Eye (tissue), 1 donor: ENCODE data around the gene FLT1.

Experiments used
- DNase-seq: peaks from one replicate; pipeline ENCODE4 v3.0.0-alpha.2; 2015

Gene FLT1

DNA sequence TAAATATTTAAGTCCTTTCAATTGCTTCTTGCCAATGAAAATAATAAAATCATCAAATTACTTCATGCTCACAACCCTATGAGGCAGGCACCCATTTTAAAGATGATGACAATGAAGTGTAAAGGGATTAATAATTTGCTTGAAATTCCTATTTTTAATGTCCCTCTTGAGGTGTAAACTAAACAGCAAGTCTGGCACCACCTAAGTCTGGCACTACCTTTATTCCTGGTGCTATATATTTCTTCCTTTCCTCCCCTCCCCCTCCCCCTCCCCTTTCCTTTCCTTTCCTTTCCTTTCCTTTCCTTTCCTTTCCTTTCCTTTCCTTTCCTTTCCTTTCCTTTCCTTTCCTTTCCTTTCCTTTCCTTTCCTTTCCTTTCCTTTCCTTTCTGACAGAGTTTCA lies 42.2 kb downstream of the FLT1 start:
- no peak for DNase-seq

DNA sequence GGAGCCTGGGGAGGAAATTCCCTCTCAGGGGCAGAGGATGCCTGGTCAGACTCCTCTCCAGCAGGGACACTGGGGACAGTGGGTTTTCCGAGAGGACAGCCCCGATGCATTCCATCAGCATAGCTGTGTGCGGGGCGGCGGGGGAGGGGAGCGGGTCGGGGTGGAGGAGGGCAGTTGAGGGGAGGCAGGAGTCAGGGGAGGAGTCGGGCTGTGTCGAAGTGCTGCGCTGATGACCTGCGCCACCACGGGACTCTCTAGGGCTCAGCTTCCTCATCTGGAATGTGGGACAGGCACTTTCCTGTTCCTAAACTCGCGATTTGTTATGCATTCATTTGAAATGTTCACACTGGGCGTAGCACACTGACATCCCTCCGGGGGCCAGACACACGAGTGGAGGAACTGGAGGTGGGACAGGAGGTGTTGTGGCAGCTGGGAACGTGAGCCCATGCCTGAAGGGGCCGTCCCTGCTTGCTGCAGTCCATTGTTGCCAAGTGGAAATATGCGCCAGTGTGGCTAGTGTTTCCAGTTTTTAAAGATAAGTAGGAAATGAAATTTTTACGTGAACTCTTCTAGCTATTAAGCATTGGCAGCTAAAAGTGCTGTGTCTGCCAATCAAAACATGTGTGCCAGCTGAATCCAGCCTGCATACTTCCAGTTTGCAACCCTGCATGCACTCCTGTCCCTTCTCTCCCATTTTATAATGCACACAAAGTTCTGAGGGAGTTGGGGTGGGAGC lies 43.3 kb downstream of the FLT1 start:
- DNase-seq, result peak; percentile 39

DNA sequence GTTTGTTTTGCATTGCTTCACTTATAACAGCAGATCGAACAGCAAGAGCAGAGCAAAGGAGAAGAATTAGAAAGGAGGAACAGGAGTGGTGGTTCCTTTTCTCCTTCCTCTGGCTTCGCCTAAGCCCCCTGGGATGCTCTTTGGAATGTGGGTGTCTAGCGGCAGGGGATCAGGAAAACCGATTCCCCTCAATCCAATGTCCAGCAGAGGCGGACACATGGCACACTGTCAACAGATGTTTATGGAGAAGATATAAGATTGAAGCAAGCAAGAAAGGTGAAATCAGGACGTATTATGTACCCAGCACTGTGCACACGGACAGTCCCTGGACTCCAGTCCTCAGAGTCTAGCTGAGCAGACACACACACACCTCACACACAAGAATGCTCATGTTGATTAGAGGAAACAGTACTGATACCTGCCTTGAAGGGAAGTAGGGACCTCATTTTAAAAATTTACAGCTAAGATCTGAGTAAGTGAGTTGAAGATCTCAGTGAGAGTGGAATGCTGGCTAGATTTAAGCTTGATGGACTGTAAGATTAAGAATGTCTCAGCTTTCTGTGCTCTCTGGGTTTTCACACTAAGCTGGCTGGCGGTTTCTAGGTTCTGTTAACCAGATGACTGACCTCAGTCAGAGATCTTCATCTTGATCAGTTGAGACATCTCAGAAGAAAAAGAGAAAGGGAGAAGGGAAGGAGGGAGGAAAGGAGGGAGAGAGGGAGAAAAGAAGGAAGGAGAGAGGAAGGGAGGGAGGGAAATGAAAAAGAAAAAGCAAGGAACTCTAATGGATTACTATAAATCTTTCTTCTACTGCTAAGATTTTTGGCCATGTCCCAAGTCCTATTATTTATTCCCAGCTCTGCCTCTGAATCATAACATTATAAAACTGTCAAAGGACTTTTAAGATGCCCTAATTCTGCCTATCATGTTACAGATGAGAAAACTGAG lies 44.8 kb downstream of the FLT1 start:
- peak; percentile 27 for DNase-seq

DNA sequence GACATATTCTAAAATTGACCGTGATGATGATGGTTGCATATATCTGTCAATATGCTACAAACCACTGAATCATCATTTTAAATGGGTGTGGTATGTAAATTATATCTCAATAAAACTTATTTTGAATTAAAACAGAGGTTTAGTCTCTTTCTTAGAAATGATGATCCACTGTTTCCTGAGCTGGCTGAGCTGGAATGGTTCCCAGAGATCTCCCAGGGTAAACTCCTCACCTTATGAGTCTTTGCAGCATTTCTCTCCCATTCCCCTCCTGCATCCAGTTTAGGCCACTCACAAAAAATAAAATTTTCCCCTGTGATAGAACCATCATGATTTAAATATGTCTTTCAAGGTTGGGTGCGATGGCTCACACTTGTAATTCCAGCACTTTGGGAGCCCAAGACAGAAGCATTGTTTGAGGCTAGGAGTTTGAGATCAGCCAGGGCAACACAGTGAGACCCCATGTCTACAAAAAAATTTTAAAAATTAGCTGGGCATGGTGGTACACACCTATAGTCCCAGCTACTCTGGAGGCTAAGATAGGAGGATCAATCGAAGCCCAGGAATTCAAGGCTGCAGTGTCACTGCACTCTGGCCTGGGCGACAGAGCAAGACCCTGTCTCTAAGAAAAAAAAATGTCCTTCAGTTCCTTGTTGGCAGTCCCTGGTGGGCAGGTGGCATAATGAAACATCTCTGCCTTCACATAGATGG lies 46.1 kb downstream of the FLT1 start:
- no peak for DNase-seq

DNA sequence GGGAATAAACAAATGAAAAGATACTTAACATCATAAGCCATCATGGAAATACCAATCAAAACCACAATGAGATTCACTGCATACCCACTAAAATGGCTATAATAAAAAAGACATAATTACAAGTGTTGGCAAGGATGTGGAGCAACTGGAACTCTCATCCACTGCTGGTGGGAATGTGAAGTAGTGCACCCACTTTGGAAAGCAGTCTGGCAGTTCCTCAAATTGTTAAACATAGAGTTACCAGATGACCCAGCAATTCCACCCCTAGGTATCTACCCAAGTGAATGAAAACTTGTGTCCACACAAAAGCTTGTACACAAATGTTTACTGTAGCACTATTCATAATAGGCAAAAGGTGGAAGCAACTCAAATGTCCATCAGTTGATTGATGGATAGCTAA lies 46.9 kb downstream of the FLT1 start:
- no peak for DNase-seq

GRCh38 chr13:28447206-28447605 lies 47.7 kb downstream of the FLT1 start:
- DNase-seq, result no peak

- no peak for DNase-seq
Observed at GRCh38 chr13:28442839-28443238, 52.1 kb downstream of the FLT1 start.

DNA sequence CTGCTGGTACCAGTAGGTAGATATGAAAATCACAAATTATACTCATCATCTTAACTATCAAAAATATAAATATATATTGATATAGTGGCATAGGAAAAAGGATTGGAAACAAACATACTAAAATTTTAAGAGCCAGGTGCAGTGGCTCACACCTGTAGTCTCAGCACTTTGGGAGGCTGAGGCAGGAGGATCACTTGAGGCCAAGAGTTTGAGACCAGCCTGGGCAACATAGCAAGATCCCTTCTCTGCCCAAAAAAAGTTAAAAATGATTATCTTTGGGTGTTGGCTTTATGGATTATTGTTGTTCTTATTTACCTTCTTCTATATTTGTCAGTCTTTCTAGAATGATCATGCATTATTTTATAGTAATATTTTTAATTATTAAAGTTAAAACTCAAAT lies 53.4 kb downstream of the FLT1 start:
- DNase-seq, result no peak

- no peak for DNase-seq
Observed at GRCh38 chr13:28440774-28441504, 54.0 kb downstream of the FLT1 start.

- DNase-seq, result no peak
Observed at GRCh38 chr13:28438598-28439334, 56.2 kb downstream of the FLT1 start.

- no peak for DNase-seq
Observed at GRCh38 chr13:28438067-28438466, 56.9 kb downstream of the FLT1 start.

DNA sequence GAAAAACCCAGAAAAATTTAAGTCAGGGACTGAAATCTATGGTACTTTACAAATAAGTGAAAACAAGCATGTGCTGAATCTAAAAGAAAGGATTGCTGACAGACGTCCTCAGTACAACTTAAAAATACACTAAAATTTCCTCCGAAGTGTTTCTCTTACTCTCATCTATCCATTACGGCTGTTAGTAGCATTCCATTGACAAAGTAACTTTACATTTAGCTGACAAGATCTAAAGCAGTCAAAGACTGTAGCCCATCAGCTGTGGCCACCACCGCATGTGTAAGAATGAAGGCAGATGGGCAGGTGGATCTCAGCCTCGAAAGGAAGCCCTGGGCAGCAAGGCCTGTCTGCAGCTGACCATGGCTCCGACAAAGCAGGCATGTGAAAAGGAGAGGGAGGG lies 59.0 kb downstream of the FLT1 start:
- no peak for DNase-seq

- DNase-seq, result no peak
Observed at GRCh38 chr13:28434926-28435325, 60.0 kb downstream of the FLT1 start.

DNA sequence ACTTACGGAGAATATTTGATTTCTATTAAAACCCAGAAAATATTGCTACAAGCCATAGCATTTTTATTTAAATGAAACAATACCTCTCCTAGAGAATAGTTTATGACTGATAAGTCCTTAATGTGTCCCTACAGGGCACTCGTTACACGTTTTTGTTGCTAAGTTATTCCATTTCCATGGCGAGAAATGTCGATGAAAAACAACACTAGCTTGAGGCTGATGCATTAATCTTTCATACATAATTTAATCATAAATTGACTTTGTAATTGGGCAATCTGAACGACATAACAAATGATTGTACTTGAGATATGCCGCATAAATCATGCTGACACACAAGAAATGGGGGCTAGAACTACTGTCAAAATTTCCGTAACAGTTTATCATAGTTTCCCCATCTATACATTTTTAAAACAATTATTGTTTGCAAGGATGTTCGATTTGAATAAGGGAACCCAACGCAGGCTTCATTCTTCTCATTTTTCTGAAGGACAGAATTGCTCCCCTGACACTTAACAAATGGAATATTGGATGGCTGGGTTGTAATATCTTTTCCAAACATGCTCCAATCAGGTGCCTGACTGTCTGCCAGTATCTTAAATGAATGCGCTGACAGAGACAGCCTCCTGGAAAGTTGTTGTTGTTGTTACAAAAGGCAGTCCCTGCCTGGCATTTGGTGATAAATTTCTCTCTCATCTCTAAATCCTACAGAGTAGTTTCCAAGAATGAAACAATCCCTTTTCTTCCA lies 61.9 kb downstream of the FLT1 start:
- DNase-seq, result no peak

- peak; percentile 43 for DNase-seq
Observed at GRCh38 chr13:28429685-28430290, 65.1 kb downstream of the FLT1 start.

DNA sequence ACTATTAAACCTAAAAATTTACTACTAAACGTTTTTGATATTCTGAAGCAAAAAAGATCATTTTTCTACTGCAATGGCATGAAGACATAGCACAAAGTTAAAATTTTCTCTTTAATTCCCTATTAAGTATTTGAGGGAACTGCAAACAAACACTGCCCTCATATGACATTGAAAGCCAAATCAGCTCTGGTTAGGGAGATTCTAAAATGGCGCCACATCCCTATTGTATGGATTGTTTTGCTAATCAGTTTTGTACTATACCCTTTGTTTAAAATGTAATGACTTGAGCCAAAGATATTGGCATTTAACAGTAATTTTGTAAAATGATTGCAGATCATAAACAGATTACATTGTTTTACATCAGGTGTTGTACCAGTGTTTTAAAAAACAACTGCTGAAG lies 65.8 kb downstream of the FLT1 start:
- DNase-seq, result no peak

- no peak for DNase-seq
Observed at GRCh38 chr13:28426381-28426780, 68.5 kb downstream of the FLT1 start.

DNA sequence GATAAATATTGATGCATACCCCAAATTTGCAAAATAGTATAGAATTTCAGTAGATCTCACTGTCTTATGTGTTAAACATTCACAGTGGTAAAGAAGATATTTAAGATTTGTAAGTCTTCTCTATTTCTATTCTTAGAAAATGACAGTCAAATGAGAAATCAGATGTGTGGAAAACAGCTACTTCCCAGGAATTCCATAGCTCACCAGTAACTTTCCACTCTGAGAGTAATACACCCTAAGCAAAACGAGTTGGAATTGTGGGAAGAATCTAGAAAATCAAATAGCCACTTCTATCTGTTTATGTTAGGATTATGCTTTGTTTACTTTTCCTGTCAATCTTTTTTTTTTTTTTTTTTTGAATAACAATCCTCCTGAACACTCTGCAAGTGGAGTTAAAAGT lies 69.1 kb downstream of the FLT1 start:
- no peak for DNase-seq

- DNase-seq, result no peak
Observed at GRCh38 chr13:28424541-28424940, 70.4 kb downstream of the FLT1 start.

DNA sequence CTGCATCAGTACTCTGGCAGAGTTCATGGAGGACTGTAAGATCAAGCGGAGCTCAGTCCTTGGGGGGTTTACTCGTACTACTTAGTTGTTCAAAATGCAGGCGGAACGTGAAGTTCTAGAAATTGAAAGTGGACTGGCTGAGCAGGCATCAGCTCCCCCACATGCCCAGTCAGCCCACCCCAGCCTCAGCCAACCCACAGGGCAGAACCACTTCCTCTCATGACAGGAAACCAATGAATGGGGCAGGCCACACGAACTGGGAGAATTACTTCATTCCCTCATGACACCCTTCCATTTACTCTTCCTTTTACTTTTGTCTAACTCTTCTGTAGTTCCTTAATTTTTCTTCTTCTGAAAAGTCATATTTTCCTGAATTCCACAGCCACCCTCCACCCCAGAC lies 71.9 kb downstream of the FLT1 start:
- no peak for DNase-seq
